CD4-positive, alpha-beta memory T cell (primary cell): Measurements from ENCODE around the gene DNMT3A. TPM values are rescaled to one million over a fixed set of nuclear protein-coding genes. Genes with fewer than 3 reads are reported as not detected.

ENCODE experiments used
- CTCF ChIA-PET: fragments of 350-600 bp; sonication (Branson Sonifier 250); formaldehyde crosslinking; loops from one replicate; lab custom pipeline; 2021; ENCODE audit warnings: inconsistent platforms; ENCODE audit not compliant: partially characterized antibody; lab: Charles Lee
- POLR2A ChIA-PET: fragments of 350-600 bp; sonication (Branson Sonifier 250); formaldehyde crosslinking; loops from one replicate; lab custom pipeline; 2021; ENCODE audit not compliant: partially characterized antibody; lab: Charles Lee
- DNase-seq, 5 donors: peaks; one replicate each; pipeline versions ENCODE4 v3.0.0 to v3.0.0-alpha.2; 2020 to 2022; ENCODE audit warnings: mixed read lengths in 1 of 5
- H3K27ac ChIP-seq: one replicate; pipeline ENCODE4 v1.7.0; 2013; ENCODE audit warnings: low read depth, low read length
- H3K27me3 ChIP-seq: 2 replicates; pipeline ENCODE4 v1.7.0; 2013; ENCODE audit warnings: mild to moderate bottlenecking, low read length, moderate library complexity; ENCODE audit not compliant: insufficient read depth
- H3K36me3 ChIP-seq: 2 replicates; pipeline ENCODE4 v1.7.0; 2013; ENCODE audit warnings: mild to moderate bottlenecking, low read length, moderate library complexity; ENCODE audit not compliant: insufficient read depth
- H3K4me1 ChIP-seq: 2 replicates; pipeline ENCODE4 v1.7.0; 2013; ENCODE audit warnings: mild to moderate bottlenecking, low read length, moderate library complexity; ENCODE audit not compliant: insufficient read depth
- H3K4me3 ChIP-seq, 2 donors: one replicate each; pipeline ENCODE4 v1.7.0; 2013; ENCODE audit warnings: low read length in 2 of 2, mild to moderate bottlenecking in 1 of 2
- H3K9me3 ChIP-seq, 2 donors: one replicate each; pipeline ENCODE4 v1.7.0; 2013; ENCODE audit warnings: low read length in 2 of 2, control low read depth in 1 of 2; ENCODE audit not compliant: control insufficient read depth in 1 of 2
- H3K27ac Mint-ChIP-seq, 7 donors: one replicate each; pipeline ENCODE4 v1.8.0; 2020 to 2021; ENCODE audit warnings: mixed read lengths in 7 of 7, mild to moderate bottlenecking in 6 of 7, inconsistent platforms in 3 of 7, moderate library complexity in 3 of 7
- H3K27me3 Mint-ChIP-seq, 2 donors: one replicate each; pipeline ENCODE4 v1.8.0; 2020 to 2021; ENCODE audit warnings: mixed read lengths in 2 of 2
- H3K36me3 Mint-ChIP-seq, 2 donors: one replicate each; pipeline ENCODE4 v1.8.0; 2020 to 2021; ENCODE audit warnings: mixed read lengths in 2 of 2, inconsistent platforms in 1 of 2, mild to moderate bottlenecking in 1 of 2
- H3K4me1 Mint-ChIP-seq, 4 donors: one replicate each; pipeline ENCODE4 v1.8.0; 2020 to 2021; ENCODE audit warnings: mixed read lengths in 4 of 4, mild to moderate bottlenecking in 1 of 4
- H3K4me3 Mint-ChIP-seq, 8 donors: one replicate each; pipeline ENCODE4 v1.8.0; 2020 to 2021; ENCODE audit warnings: mixed read lengths in 8 of 8, mild to moderate bottlenecking in 7 of 8, moderate library complexity in 6 of 8, inconsistent platforms in 3 of 8
- H3K9me3 Mint-ChIP-seq, 8 donors: one replicate each; pipeline ENCODE4 v1.8.0; 2020 to 2021; ENCODE audit warnings: mixed read lengths in 8 of 8, mild to moderate bottlenecking in 5 of 8, inconsistent platforms in 3 of 8, moderate library complexity in 1 of 8
- intact Hi-C: fragments of 100-400 bp; cut with micrococcal nuclease; formaldehyde crosslinking; loops from one replicate; pipeline ENCODE4 v1.15.1; 2023
- polyA plus RNA-seq, 2 donors: library from polyadenylated mRNA; unstranded; fragments of 300-500 nt; fragmentation: Illumina TruSeq; gene quantifications; one replicate each; pipeline ENCODE4 v1.2.3, GENCODE V29; 2021
- total RNA-seq, 2 experiments: library from RNA; stranded (reverse); gene quantifications; one replicate each; pipeline ENCODE4 v1.2.3, GENCODE V29; 2021

Gene DNMT3A
- total and polyA plus RNA-seq, 4 experiments from 2014 or later: 7.5 to 71.6 (median 38.4) TPM

GRCh38 chr2:25265001-25265400 lies 76.7 kb downstream of the DNMT3A start:
- H3K27me3 Mint-ChIP-seq: no peaks in the 10 kb centered on the region
- no peaks in the 10 kb centered on the region for H3K27me3 ChIP-seq
- peaks cover 30 to 47% (median 38%) of the 10 kb centered on the region in 4 donors for H3K4me1 Mint-ChIP-seq
- intact Hi-C loops: no loop called here
- H3K27ac Mint-ChIP-seq: peak overlapping the region in 2 of 7 donors; percentile 64 to 71
- no peak overlapping the region for H3K4me3 ChIP-seq
- POLR2A ChIA-PET: interaction anchor here (1.4 to 3.8 kb wide), 4 partner anchors 9 to 30 kb away, joined by 6 to 21 read pairs (median 7); no protein-coding TSS in a partner anchor
- no peak overlapping the region for H3K4me3 Mint-ChIP-seq
- no peak for DNase-seq
- CTCF ChIA-PET: interaction anchor here (1.1 kb wide), 1 partner anchor 39 kb away, joined by 3 read pairs; no protein-coding TSS in a partner anchor
- peaks cover 32 to 41% of the 10 kb centered on the region in 2 donors for H3K36me3 Mint-ChIP-seq
- H3K27ac ChIP-seq: no peak overlapping the region
- no peaks in the 10 kb centered on the region for H3K9me3 Mint-ChIP-seq
- no peaks in the 10 kb centered on the region for H3K9me3 ChIP-seq
- H3K4me1 ChIP-seq: peaks cover 26% of the 10 kb centered on the region
- H3K36me3 ChIP-seq: peaks cover 9% of the 10 kb centered on the region

- CTCF ChIA-PET: interaction anchor here (1.0 kb wide), 2 partner anchors 14 to 100 kb away, joined by 3 to 4 read pairs; no protein-coding TSS in a partner anchor
- peaks cover 0 to 1% (median 0%) of the 10 kb centered on the region in 8 donors for H3K9me3 Mint-ChIP-seq
- H3K27me3 Mint-ChIP-seq: no peaks in the 10 kb centered on the region
- DNase-seq: no peak
- Histone ChIP-seq H3K27me3 (no peaks in the 10 kb centered on the region), H3K4me1 (peaks cover 25% of the 10 kb centered on the region), H3K9me3 (no peaks in the 10 kb centered on the region), H3K36me3 (no peaks in the 10 kb centered on the region), H3K27ac (no peak overlapping the region), H3K4me3 (no peak overlapping the region)
- intact Hi-C loops: no loop called here
- H3K27ac Mint-ChIP-seq: peak overlapping the region in 5 of 7 donors; percentile 32 to 88 (median 65)
- H3K4me1 Mint-ChIP-seq: peaks cover 24 to 33% (median 27%) of the 10 kb centered on the region in 4 donors
- POLR2A ChIA-PET: interaction anchor here (1.0 to 1.6 kb wide), 2 partner anchors 10 to 11 kb away, joined by 3 to 7 read pairs; no protein-coding TSS in a partner anchor
- no peak overlapping the region for H3K4me3 Mint-ChIP-seq
- peaks cover 15 to 29% of the 10 kb centered on the region in 2 donors for H3K36me3 Mint-ChIP-seq
Measured at GRCh38 chr2:25262288-25262687, 79.4 kb downstream of the DNMT3A start.

GRCh38 chr2:25259737-25260124 lies 82.0 kb downstream of the DNMT3A start:
- no peak overlapping the region for H3K4me3 ChIP-seq
- intact Hi-C loops: no loop called here
- no peak overlapping the region for H3K27ac ChIP-seq
- no peaks in the 10 kb centered on the region for H3K4me1 ChIP-seq
- Mint-ChIP-seq H3K27ac (peak overlapping the region in 2 of 7 donors; percentile 29 to 50), H3K4me3 (no peak overlapping the region), H3K9me3 (peaks cover 0 to 1% (median 0%) of the 10 kb centered on the region in 8 donors), H3K27me3 (no peaks in the 10 kb centered on the region), H3K4me1 (peaks cover 6 to 25% (median 14%) of the 10 kb centered on the region in 4 donors), H3K36me3 (peaks cover 12 to 38% of the 10 kb centered on the region in 2 donors)
- ChIA-PET POLR2A (interaction anchor here (1.4 kb wide), 1 partner anchor 14 kb away, joined by 5 read pairs; no protein-coding TSS in a partner anchor), CTCF (interaction anchor here (0.7 to 1.8 kb wide), 9 partner anchors 10 to 116 kb away, joined by 3 to 6 read pairs (median 4); no protein-coding TSS in a partner anchor)
- H3K36me3 ChIP-seq: no peaks in the 10 kb centered on the region
- H3K9me3 ChIP-seq: no peaks in the 10 kb centered on the region
- DNase-seq: no peak
- H3K27me3 ChIP-seq: no peaks in the 10 kb centered on the region

- Histone ChIP-seq H3K9me3 (no peaks in the 10 kb centered on the region), H3K36me3 (no peaks in the 10 kb centered on the region), H3K27me3 (no peaks in the 10 kb centered on the region), H3K4me1 (no peaks in the 10 kb centered on the region), H3K4me3 (no peak overlapping the region), H3K27ac (no peak overlapping the region)
- Mint-ChIP-seq H3K27me3 (no peaks in the 10 kb centered on the region), H3K36me3 (peaks cover 14 to 44% of the 10 kb centered on the region in 2 donors), H3K9me3 (peaks cover 0 to 1% (median 0%) of the 10 kb centered on the region in 8 donors), H3K27ac (peak overlapping the region in 4 of 7 donors; percentile 23 to 53 (median 26)), H3K4me1 (peaks cover 12 to 31% (median 15%) of the 10 kb centered on the region in 4 donors), H3K4me3 (no peak overlapping the region)
- intact Hi-C loops: no loop called here
- ChIA-PET CTCF (interaction anchor here (0.6 to 1.6 kb wide), 5 partner anchors 9 to 254 kb away, joined by 3 to 6 read pairs (median 3); no protein-coding TSS in a partner anchor), POLR2A (no interaction called here)
- no peak for DNase-seq
Measured at GRCh38 chr2:25258847-25259736, 82.6 kb downstream of the DNMT3A start.

DNA sequence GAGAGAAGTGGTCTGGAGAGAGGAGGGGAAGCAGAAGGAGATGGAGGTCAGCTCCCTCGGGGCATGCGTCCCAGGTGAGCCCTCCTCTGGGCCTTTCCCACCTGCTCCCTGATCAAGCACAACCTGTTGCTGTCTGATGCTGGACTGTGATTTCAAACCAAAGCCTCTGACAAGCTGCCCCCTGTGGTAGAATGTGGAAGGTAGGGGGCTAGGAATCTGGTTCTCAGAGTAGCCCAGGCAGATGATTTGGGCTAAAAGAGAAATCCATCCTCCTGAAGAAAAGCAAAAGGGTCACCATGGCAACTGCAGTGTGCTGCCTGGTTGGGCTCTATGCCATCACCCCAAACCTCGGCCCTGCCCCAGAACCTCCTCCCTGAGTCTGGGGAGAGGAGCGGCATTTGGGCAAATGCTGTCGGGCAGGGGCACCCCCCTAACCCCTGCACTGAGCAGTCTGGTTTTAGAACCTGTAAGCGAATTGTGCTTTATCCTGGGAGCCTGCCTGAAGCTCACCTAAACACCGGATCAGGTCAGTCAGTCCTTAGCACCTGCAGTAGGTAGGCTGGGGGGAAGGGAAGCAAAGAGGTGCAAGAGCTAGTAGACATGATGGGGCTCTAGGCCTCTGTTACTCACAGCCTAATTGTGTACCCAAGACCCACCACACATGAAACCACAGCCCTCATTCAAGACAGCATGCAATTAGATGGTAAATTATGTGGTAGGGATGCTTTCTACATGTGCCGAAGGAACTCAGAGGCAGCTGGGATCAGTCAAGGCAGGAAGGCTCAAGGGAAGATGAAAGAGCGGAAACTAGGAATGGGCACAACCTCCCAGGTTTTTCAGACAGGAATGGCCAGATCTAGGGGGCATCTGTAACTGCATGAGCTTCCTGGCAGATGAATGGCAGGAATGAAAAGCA lies 83.5 kb downstream of the DNMT3A start:
- no peaks in the 10 kb centered on the region for H3K27me3 ChIP-seq
- Mint-ChIP-seq H3K4me3 (no peak overlapping the region), H3K27me3 (no peaks in the 10 kb centered on the region), H3K4me1 (peaks cover 14 to 30% (median 17%) of the 10 kb centered on the region in 4 donors), H3K9me3 (peaks cover 0 to 2% (median 0%) of the 10 kb centered on the region in 8 donors), H3K27ac (peak overlapping the region in 6 of 7 donors; percentile 14 to 87 (median 48)), H3K36me3 (peaks cover 15 to 41% of the 10 kb centered on the region in 2 donors)
- ChIA-PET CTCF (interaction anchor here (0.6 to 1.6 kb wide), 3 partner anchors 15 to 255 kb away, joined by 3 to 6 read pairs (median 4); no protein-coding TSS in a partner anchor), POLR2A (interaction anchor here (1.9 kb wide), 1 partner anchor 16 kb away, joined by 14 read pairs; no protein-coding TSS in a partner anchor)
- DNase-seq: no peak
- no peak overlapping the region for H3K27ac ChIP-seq
- H3K9me3 ChIP-seq: no peaks in the 10 kb centered on the region
- H3K4me1 ChIP-seq: no peaks in the 10 kb centered on the region
- H3K36me3 ChIP-seq: no peaks in the 10 kb centered on the region
- intact Hi-C loops: no loop called here
- no peak overlapping the region for H3K4me3 ChIP-seq

- no peaks in the 10 kb centered on the region for H3K27me3 Mint-ChIP-seq
- DNase-seq: no peak
- peak overlapping the region in 3 of 7 donors; percentile 60 to 84 (median 82) for H3K27ac Mint-ChIP-seq
- intact Hi-C loops: no loop called here
- Histone ChIP-seq H3K4me3 (no peak overlapping the region), H3K27ac (no peak overlapping the region), H3K27me3 (no peaks in the 10 kb centered on the region), H3K4me1 (peaks cover 5% of the 10 kb centered on the region), H3K36me3 (no peaks in the 10 kb centered on the region), H3K9me3 (no peaks in the 10 kb centered on the region)
- CTCF ChIA-PET: no interaction called here
- H3K4me3 Mint-ChIP-seq: no peak overlapping the region
- H3K4me1 Mint-ChIP-seq: peaks cover 9 to 30% (median 15%) of the 10 kb centered on the region in 4 donors
- H3K36me3 Mint-ChIP-seq: peaks cover 13 to 38% of the 10 kb centered on the region in 2 donors
- H3K9me3 Mint-ChIP-seq: peaks cover 0 to 2% (median 0%) of the 10 kb centered on the region in 8 donors
- POLR2A ChIA-PET: interaction anchor here (1.9 kb wide), 1 partner anchor 17 kb away, joined by 14 read pairs; no protein-coding TSS in a partner anchor
Measured at GRCh38 chr2:25257032-25257552, 84.6 kb downstream of the DNMT3A start.
